Measurements from ENCODE around the gene CHAD. TPM values are rescaled to one million over a fixed set of nuclear protein-coding genes. Genes with fewer than 3 reads are reported as not detected.

The CHAD gene
- total and polyA plus RNA-seq, 2 of the 13 experiments (the other 11 are each of a cell fraction or from before 2014, with no cell fraction given) = 1.4 TPM; not detected in 1

- 43% methylated on average over 3 of the region's 3 CpGs for WGBS (ENCODE audit: low lambda C conversion rate)
Measured at GRCh38 chr17:50414808-50415207, 53.9 kb downstream of the CHAD start.

More at GRCh38 chr17:50414808-50415207, 53.9 kb downstream of the CHAD start:
- no peaks in the 10 kb centered on the region for H3K9me3 ChIP-seq (ENCODE audit: low read length)
- H3K27ac ChIP-seq (ENCODE audit: extremely low read length, insufficient read depth, low read length) = no peak overlapping the region
- no peak overlapping the region for H3K9ac ChIP-seq (ENCODE audit: insufficient read depth, low read depth, low read length)
- no peak for TF ChIP-seq NFRKB (IDR thresholded peaks at IDR 0.05)
- no peak for TF ChIP-seq ZSCAN20 (CRISPR knock-in tag; IDR thresholded peaks at IDR 0.05; ENCODE audit: borderline replicate concordance)
- TF ChIP-seq TFAP4 (IDR thresholded peaks at IDR 0.05; ENCODE audit: borderline replicate concordance, low read depth) = no peak
- TF ChIP-seq MTA1 (CRISPR knock-in tag; IDR thresholded peaks at IDR 0.05; ENCODE audit: borderline replicate concordance) = no peak
- TF ChIP-seq ZBTB38 (CRISPR knock-in tag; IDR thresholded peaks at IDR 0.05) = no peak
- TF ChIP-seq ZNF513 (CRISPR knock-in tag; conservative IDR thresholded peaks at IDR 0.05) = no peak
- TF ChIP-seq TIGD3 (CRISPR knock-in tag; IDR thresholded peaks at IDR 0.05; ENCODE audit: borderline replicate concordance) = no peak
- intact Hi-C loops (cut with micrococcal nuclease; ENCODE audit: unreplicated experiment) (no loop called here), in situ Hi-C loops (cut with HindIII; ENCODE audit: extremely low pct_ligation_motif_present, low pct_unique_long_range_greater_than_20kb) (no loop called here)
- no peak overlapping the region for H3K4me3 ChIP-seq (replicated peaks in 1 of 3; ENCODE audit: insufficient read depth in 1 of 3, low read depth in 2 of 3, low read length in 3 of 3)
- no peak for ATAC-seq
- H2AFZ ChIP-seq (ENCODE audit: low read length) = no peak overlapping the region
- POLR2A ChIA-PET = no interaction called here
- BruUV-seq (replicated peaks) = no TSS peak
- no peak overlapping the region for H3K4me2 ChIP-seq (ENCODE audit: low read depth, low read length)
- DNase-seq (ENCODE audit: low spot score) = no peak
- peaks cover 10% of the 10 kb centered on the region for H3K4me1 ChIP-seq (ENCODE audit: insufficient read depth, low read length)
- H3K27me3 ChIP-seq (ENCODE audit: control insufficient read depth in 1 of 2, insufficient read depth in 2 of 2, low read length in 2 of 2) = no peaks in the 10 kb centered on the region
- H3K79me2 ChIP-seq (ENCODE audit: insufficient read depth, low read length) = no peaks in the 10 kb centered on the region
- H4K20me1 ChIP-seq (ENCODE audit: insufficient read depth, low read length) = no peaks in the 10 kb centered on the region
- no peaks in the 10 kb centered on the region for H3K36me3 ChIP-seq (replicated peaks in 1 of 2; ENCODE audit: control insufficient read depth in 1 of 2, insufficient read depth in 2 of 2, low read length in 2 of 2)
- CTCF ChIA-PET (ENCODE audit: low intra/inter-chr PET ratio, low total read pairs) = no interaction called here
- FAIRE-seq = no peak

Other genes with a start within 250 kb of the CHAD start
- gene TMEM92, start 194.4 kb downstream of the CHAD start, total RNA-seq (2016; rRNA removed; fragmentation: Illumina TruSeq; extraction: Trizol) = not detected in 2 replicates
- gene TMEM92, start 194.4 kb downstream of the CHAD start, polyA plus RNA-seq (2011; rRNA removed) = 0.07 and 0.10 TPM in 2 replicates
- gene XYLT2, start 122.8 kb downstream of the CHAD start, total RNA-seq (2016; rRNA removed; fragmentation: Illumina TruSeq; extraction: Trizol) = 7.5 and 22.1 TPM in 2 replicates
- gene XYLT2, start 122.8 kb downstream of the CHAD start, polyA plus RNA-seq (2011; rRNA removed) = 17.0 and 22.7 TPM in 2 replicates
- 217 and 294 TPM in 2 replicates for gene MRPL27, start 95.7 kb downstream of the CHAD start, total RNA-seq (2016; rRNA removed; fragmentation: Illumina TruSeq; extraction: Trizol)
- gene MRPL27, start 95.7 kb downstream of the CHAD start, polyA plus RNA-seq (2011; rRNA removed) = 131 and 137 TPM in 2 replicates
- 17.3 and 24.6 TPM in 2 replicates for gene EME1, start 95.7 kb downstream of the CHAD start, total RNA-seq (2016; rRNA removed; fragmentation: Illumina TruSeq; extraction: Trizol)
- 13.4 and 20.7 TPM in 2 replicates for gene EME1, start 95.7 kb downstream of the CHAD start, polyA plus RNA-seq (2011; rRNA removed)
- 222 and 239 TPM in 2 replicates for gene LRRC59, start 71.4 kb downstream of the CHAD start, total RNA-seq (2016; rRNA removed; fragmentation: Illumina TruSeq; extraction: Trizol)
- gene LRRC59, start 71.4 kb downstream of the CHAD start, polyA plus RNA-seq (2011; rRNA removed) = 87.3 and 93.2 TPM in 2 replicates
- 32.0 and 87.3 TPM in 2 replicates for gene ACSF2, start 42.7 kb downstream of the CHAD start, total RNA-seq (2016; rRNA removed; fragmentation: Illumina TruSeq; extraction: Trizol)
- gene ACSF2, start 42.7 kb downstream of the CHAD start, polyA plus RNA-seq (2011; rRNA removed) = 109 and 117 TPM in 2 replicates
- 16.0 and 22.7 TPM in 2 replicates for gene RSAD1, start 10.0 kb upstream of the CHAD start, total RNA-seq (2016; rRNA removed; fragmentation: Illumina TruSeq; extraction: Trizol)
- 27.7 and 36.1 TPM in 2 replicates for gene RSAD1, start 10.0 kb upstream of the CHAD start, polyA plus RNA-seq (2011; rRNA removed)
- gene MYCBPAP, start 39.6 kb upstream of the CHAD start, total RNA-seq (2016; rRNA removed; fragmentation: Illumina TruSeq; extraction: Trizol) = 0.24 and 0.36 TPM in 2 replicates
- 0.18 and 0.22 TPM in 2 replicates for gene MYCBPAP, start 39.6 kb upstream of the CHAD start, polyA plus RNA-seq (2011; rRNA removed)
- 0.41 and 0.95 TPM in 2 replicates for gene EPN3, start 63.9 kb upstream of the CHAD start, total RNA-seq (2016; rRNA removed; fragmentation: Illumina TruSeq; extraction: Trizol)
- 0.05 and 0.11 TPM in 2 replicates for gene EPN3, start 63.9 kb upstream of the CHAD start, polyA plus RNA-seq (2011; rRNA removed)
- 35.7 and 64.8 TPM in 2 replicates for gene SPATA20, start 78.3 kb upstream of the CHAD start, total RNA-seq (2016; rRNA removed; fragmentation: Illumina TruSeq; extraction: Trizol)
- gene SPATA20, start 78.3 kb upstream of the CHAD start, polyA plus RNA-seq (2011; rRNA removed) = 36.1 and 38.1 TPM in 2 replicates
- gene CACNA1G, start 91.8 kb upstream of the CHAD start, total RNA-seq (2016; rRNA removed; fragmentation: Illumina TruSeq; extraction: Trizol) = 0.02 TPM in 1 of 2 replicates, not detected in the other
- gene CACNA1G, start 91.8 kb upstream of the CHAD start, polyA plus RNA-seq (2011; rRNA removed) = 0.01 TPM in 1 of 2 replicates, not detected in the other
- 18.0 and 25.2 TPM in 2 replicates for gene ABCC3, start 166.0 kb upstream of the CHAD start, total RNA-seq (2016; rRNA removed; fragmentation: Illumina TruSeq; extraction: Trizol)
- 50.5 and 50.7 TPM in 2 replicates for gene ABCC3, start 166.0 kb upstream of the CHAD start, polyA plus RNA-seq (2011; rRNA removed)
- 46.4 and 52.4 TPM in 2 replicates for gene ANKRD40, start 239.0 kb upstream of the CHAD start, total RNA-seq (2016; rRNA removed; fragmentation: Illumina TruSeq; extraction: Trizol)
- 30.2 and 35.0 TPM in 2 replicates for gene ANKRD40, start 239.0 kb upstream of the CHAD start, polyA plus RNA-seq (2011; rRNA removed)